Measurements from ENCODE around the gene LINC01488.
A peak's percentile ranks its signal among the peaks of the same experiment; 100 is the strongest.

LINC01488 gene

DNA sequence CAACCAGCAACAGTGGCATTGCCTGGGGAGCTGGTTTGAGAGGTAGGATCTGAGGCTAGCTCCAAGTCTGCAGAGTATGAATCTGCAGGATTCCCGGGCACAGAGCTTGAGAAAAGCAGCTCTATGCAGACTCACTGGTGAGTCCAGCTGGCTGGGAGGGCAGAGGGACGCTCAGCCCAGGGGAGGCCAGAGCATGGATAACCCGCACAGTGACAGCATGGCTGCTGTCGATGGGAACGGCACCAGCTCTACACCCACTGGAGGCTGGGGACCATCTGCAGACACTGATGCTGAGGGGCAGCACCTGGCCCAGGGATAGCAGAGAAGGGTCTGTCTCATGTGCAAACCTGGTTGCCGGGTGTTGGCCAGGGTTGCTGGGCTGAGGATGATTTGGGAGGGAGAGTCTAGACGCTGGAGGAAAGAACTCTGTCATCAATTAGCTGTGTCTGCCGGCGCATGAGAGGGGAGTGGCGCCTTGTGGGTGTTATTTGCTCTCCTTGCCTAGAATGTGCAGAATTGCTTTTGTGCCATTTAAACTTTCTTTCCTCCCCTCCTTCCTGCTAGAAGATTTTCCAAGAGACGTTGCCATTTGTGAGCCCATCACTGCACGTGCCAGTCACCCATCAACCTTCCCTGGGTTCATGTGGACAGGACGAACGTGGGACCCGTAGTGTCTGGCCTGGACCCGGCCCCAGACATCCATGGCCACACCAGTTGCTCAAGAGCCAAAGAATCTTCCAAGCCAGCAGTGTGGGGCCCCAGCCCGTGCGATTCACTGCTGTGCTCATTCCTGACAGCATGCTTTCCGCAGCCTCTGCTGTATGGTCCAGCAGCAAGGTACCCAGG is 19.1 kb upstream of the LINC01488 start:
- intact Hi-C loops (cut with DNase I): no loop called here
- peak in 3 of 10 donors; percentile 21 to 69 (median 66) for DNase-seq

- peak in 3 of 10 donors; percentile 62 to 82 (median 73) for DNase-seq
- intact Hi-C loops (cut with DNase I): no loop called here
These were observed 18.1 kb upstream of the LINC01488 start for GRCh38 chr11:69463181-69463994.

- DNase-seq: peak in 2 of 10 donors; percentile 24 to 63
- intact Hi-C loops (cut with DNase I): no loop called here
These were observed 17.2 kb upstream of the LINC01488 start for GRCh38 chr11:69463995-69464960.

DNA sequence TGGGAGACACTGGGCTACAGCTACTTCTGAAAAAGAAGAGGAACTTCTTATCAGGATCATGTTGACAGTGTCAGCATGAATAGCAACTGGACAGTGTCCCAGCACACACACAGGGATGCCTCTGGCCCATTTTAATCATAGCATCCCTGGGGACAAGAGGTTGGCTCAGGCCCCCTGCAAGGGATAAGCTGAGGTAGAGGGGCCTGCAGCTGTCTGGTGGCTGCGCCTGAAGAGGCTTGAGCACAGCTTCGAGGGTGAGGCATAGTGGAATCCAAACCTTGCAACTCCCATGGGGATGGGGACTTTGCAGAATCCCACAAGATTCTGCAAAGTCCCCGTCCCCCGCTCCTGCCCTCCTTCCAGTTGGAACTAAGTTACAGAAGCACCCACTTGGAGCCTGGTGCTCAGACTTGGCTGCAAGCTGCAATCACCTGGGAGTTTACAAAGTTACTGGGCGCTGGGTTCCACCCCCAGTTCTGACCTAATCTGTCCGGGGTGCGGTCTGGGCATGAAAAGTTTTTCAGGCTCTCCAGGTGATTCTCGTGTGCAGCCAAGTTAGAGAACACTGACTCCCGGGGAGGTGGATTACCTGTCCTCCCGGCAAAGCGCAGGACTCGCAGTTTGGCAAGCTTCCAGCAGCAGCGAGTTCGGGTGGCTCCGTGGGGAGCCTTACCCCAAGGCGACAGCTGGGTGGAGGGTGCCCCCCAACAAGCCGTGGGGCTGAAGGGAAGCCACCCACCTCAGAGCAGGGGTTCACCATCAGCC is 16.0 kb upstream of the LINC01488 start:
- intact Hi-C loops (cut with DNase I): no loop called here
- DNase-seq: peak in 2 of 10 donors; percentile 67 to 80

DNA sequence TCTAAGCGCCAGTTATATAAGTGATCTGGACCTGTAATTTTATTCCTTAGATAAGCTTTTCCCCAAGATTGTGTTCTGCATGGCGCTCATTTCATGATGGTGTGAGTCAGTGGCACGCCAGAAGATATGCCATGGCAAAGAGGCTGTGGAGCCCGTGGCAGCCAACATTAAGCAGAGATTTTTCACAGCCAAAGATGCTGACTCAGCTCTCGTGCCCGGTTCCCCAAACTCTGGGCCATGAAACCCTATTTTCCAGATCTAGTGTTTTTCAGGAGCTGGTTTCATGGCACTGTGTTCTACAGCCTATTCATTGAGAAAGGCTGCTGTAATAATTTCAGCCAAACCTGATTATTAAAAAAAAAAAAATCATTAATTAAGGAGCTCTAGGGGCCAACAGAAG is 15.4 kb upstream of the LINC01488 start:
- intact Hi-C loops (cut with DNase I): no loop called here
- peak in 2 of 10 donors; percentile 22 to 42 for DNase-seq

DNA sequence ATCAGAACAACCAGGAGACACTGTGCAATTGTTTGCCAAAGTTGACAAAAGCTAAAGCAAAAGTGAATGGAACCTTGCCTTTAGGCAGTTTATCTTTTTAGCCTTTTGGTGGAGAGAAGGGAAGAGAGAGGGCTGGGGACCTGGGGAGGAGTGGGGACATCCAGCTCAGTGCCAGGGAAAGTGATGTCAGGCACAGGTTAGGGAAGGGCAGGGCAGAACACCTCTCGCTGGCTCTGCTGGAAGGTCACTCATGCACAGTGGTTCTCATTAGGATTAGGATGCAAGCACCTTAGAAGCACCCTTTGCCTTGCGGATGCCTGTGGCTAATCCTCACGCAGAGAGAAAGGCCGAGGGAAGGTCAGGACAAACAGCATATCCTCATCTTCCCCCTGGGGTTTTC is 14.3 kb upstream of the LINC01488 start:
- peak in 1 of 10 donors; percentile 52 for DNase-seq
- intact Hi-C loops (cut with DNase I): no loop called here

GRCh38 chr11:69467646-69468045 is 13.8 kb upstream of the LINC01488 start:
- intact Hi-C loops (cut with DNase I): no loop called here
- DNase-seq: peak in 2 of 10 donors; percentile 66 to 80

DNA sequence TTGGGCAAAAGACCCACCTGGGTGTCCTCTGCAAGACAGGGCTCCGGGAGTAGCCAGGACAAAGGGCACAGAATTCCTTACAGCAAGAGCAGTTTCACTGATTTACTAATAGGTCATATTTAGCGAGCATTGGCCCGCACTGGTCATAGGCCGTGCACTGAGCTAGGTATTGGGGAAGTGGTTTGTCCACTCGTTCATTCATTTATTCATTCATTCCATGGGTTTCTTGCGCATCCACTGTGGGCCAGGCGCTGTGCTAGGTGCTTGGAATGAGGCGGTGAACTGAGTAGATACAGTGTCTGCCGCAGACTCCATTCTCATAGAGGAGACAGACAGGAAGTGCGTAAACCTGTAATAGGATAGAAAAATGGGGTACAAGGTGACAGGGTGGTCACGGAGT is 13.2 kb upstream of the LINC01488 start:
- DNase-seq: peak in 2 of 10 donors; percentile 20 to 44
- intact Hi-C loops (cut with DNase I): no loop called here

DNA sequence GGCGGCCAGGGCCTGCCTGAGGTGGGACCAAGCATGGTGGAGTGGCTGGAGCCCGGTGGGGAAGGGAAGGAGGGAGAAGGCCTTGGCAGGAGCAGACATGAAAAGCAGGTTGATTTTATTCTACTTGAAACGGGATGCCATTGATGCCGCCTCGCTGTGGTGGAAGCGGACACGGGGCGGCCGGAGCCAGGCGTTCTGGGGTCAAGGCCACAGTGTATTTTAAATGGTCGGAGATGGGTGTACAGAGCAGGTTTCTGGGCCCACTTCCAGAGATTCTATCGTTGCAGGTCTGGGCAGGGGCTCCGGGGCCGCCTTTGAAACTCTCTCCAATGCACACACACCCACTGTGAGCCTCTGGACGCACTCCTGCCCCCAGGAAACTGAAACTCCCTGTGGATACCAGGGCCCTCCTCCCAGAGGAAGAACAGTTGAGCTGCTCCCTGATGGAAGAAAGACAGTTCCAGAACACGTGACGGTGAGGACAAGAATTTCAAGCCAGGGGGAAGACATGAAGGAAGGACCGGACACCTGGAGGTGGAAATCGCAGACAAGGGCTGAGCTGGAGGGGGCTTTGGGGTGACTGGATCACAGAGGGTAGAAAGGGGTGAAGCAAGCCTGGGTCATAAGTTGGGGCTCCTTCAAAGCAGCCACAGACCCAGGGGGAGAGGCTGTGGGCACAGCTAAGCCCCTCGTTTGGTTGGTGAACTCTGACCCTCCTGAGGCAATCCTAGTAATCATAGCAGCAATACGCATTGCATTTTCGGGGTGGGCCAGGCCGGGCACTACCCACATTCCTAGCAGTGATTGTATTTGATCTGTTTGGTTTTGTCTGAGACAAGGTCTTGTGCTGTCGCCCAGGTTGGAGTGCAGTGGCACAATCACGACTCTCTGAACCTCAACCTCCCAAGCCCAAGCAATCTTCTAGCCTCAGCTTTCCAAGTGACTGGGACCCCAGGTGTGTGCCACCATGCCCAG is 12.3 kb upstream of the LINC01488 start:
- intact Hi-C loops (cut with DNase I): no loop called here
- peak in 2 of 10 donors; percentile 44 to 59 for DNase-seq

DNA sequence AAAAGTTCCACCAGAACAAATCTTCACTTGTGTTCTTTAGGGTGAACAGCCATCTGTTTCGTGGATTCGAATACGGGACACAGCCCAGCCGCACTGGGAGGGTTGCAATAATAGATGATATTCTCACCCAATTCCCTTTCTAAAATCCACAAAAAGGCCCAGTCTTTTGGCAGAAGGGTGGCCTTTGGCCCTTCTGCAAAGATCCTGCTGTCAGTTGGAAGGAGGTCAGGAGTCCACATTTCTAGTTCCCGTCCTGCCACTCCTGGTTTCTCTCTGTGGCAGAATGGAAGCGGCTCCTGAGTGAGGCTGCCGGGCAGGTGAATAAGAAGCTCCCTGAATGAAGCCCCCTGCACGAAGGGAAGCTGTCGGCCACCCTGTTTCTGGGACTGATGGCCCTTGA is 11.2 kb upstream of the LINC01488 start:
- peak in 2 of 10 donors; percentile 59 to 62 for DNase-seq
- intact Hi-C loops (cut with DNase I): no loop called here

DNA sequence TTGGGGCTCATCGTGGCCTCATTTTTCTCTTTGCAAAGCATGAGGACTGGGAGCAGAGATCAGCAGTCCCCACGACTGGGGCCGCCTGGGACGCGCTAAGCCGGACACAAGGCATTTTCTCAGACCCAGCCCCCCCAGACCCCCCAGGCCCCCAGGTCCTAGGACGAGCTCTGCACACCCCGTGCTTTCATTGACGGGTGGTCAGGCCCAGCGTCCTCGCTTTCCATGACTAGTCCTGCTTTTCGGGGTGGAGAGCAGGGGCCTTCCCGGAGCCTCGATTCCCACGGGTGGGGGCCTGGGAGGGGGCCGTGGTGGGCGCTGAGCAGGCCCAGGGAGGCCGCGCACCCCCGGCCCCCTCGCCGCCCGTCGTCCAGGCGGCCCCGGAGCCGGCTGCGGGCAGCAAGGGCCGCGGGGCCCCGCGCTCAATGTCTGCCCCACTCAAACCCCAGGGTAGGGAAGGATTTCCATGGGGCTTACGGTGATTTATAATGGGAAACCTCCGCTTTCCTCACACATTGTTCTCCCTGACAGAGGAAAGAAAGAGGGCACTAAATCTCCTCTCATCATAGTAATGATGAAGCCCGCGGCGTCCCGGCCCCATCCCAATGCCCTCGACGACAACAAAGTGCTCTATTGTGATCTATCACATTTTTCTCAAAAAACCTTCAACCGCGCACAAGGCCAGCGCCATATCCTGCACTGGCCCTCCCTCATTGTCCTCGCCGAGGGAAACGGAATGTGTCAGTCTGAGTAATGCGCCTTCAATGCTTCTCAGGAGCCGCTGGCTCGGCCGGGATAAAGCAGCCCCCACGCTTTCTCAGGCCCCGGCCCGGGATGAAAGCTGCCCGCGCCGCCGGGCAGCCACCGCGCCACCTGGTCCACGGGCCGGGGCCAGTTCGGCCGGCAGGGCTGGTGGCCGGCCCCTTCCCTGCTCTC is 10.4 kb upstream of the LINC01488 start:
- intact Hi-C loops (cut with DNase I): no loop called here
- DNase-seq: peak in 2 of 10 donors; percentile 61 to 64

- intact Hi-C loops (cut with DNase I): no loop called here
- peak in 1 of 10 donors; percentile 69 for DNase-seq
These were observed 9.5 kb upstream of the LINC01488 start for GRCh38 chr11:69471729-69472540.

- DNase-seq: peak in 3 of 10 donors; percentile 61 to 74 (median 68)
- intact Hi-C loops (cut with DNase I): no loop called here
These were observed 8.8 kb upstream of the LINC01488 start for GRCh38 chr11:69472541-69473275.

DNA sequence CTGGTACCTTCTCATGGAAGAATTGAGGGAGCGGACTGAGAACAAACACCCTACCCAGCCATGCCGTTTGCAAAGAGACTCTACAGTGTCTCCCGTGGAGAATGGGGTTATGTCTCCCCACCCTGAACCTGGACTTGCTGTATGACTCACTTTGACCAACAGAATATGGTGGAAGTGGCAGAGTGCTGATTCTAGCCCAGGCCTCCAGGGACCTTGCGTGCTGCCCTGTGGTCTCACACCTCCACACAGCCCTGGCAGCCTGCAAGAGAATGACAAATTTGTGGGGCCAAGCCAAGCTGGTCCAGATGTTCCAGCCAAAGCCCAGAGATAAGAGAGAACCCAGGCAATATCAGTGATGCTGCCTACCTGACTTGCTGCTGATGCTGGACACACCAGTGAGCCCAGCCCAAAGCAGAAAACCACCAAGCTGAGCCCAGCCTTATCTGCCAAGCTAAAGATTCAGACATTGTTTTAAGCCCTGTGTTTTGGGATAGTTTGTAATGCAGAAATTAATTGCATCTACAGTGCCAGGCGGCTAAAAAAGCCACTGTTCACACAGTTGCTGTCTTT is 8.1 kb upstream of the LINC01488 start:
- intact Hi-C loops (cut with DNase I): no loop called here
- DNase-seq: peak in 3 of 10 donors; percentile 5 to 62 (median 8)

GRCh38 chr11:69474736-69475135 is 6.7 kb upstream of the LINC01488 start:
- DNase-seq: peak in 2 of 10 donors; percentile 31 to 48
- intact Hi-C loops (cut with DNase I): no loop called here

All from posterior cingulate gyrus (tissue), 11 donors.